ENCODE data around the gene GRB7.
"Not testable (repeated sequence)": the region's sequence is repeated elsewhere in the genome, so short reads cannot be mapped to it uniquely, and the experiment has no call there.

The GRB7 gene

DNA sequence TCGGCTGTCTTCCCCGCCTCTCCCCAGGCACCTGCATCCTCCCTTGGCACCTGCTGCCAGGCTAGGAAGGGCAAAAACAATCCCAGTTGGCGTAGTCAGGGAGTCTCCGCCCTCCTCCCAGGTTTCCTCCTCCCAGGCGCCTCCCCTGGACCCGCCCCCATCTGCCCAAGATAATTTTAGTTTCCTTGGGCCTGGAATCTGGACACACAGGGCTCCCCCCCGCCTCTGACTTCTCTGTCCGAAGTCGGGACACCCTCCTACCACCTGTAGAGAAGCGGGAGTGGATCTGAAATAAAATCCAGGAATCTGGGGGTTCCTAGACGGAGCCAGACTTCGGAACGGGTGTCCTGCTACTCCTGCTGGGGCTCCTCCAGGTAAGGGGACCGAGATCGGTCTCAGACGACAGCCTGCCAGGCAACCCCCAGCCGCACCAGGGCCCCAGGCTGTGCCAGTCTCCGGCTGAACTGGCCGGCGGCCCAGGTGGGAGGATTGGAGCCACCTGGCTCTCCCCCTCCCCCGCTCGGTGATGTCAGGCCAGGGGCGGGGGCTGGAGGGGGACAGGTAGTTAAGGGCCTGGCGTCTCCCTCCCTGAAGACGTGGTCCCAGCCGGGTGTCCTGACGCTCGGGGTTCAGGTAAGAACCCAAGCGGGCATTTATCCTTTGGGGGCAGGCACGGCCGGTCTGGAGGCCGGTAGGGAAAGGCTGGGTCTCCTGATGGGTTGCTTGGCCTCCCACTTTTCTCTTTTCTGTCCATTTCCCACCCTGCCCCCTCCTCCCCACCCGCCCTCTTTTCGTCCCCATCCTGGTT, at the start of gene GRB7:
Gene GRB7 (plus strand): TSS at position 179 of the 808 bp plus-strand sequence. CDS start 4,364 bp downstream, outside the sequence.
- DNase-seq: no peak

GRCh38 chr17:39688475-39688835, 49.3 kb upstream of the GRB7 start:
- DNase-seq: peak; percentile 39

DNA sequence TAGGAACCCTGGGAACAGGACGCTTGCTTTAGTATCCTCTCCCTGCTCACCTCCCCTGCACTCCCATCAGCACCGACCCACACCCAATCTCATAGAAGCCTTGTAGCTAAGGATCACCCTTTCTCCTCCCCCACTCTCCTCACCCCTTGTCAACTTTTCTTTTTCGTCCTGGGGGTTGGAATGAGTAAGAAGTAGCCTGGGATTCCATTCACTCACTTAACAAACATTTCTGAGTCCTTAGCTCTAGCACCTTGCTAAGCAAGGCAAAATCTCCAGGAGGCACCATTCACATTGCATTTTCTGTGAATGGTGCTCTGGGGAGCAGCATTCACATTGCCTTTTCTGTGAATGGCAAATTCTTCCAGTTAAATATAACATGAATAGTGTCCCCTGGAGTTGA, 48.8 kb upstream of the GRB7 start:
- DNase-seq: peak; percentile 10

DNA sequence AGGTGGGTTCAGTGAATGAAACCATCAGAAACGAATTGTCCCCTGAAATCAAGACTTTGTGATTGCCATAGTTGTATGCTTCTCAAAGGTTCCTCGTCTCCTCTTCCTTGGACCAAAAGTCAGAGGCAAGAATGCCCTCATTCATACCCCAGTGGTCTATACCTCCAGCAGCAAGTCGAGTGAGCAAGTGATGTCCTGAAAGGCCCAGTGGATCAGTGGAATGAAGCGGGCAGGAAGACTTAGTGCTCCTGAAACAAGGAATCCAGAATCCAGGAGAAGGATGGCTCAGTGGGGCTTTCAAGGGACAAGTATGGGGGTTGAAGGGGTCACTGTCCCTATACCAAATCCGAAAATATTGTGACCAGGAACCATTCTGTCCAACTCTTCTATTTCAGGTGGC, 43.1 kb upstream of the GRB7 start:
- no peak for DNase-seq

- DNase-seq: no peak
Measured at GRCh38 chr17:39695089-39695474, 42.7 kb upstream of the GRB7 start.

GRCh38 chr17:39696731-39697130, 41.0 kb upstream of the GRB7 start:
- no peak for DNase-seq

DNA sequence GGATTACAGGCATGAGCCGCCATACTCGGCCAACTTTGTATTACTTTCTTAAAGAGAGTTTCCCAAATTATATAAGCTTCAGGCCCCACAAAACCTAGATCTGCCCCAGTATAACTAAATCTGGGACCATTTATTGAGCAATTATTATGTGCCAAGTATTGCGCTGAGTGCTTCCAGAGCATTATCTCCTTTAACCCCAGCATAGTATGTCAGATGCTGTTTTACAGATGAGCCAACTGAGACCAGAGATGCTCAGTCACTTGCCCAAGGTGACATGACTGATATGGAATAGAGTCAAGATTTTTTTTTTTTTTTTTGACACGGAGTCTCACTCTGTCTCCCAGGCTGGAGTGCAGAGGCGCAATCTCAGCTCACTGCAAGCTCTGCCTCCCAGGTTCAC, 39.8 kb upstream of the GRB7 start:
- DNase-seq: peak; percentile 14

GRCh38 chr17:39699157-39699817, 38.5 kb upstream of the GRB7 start:
- not testable (repeated sequence) for DNase-seq

DNA sequence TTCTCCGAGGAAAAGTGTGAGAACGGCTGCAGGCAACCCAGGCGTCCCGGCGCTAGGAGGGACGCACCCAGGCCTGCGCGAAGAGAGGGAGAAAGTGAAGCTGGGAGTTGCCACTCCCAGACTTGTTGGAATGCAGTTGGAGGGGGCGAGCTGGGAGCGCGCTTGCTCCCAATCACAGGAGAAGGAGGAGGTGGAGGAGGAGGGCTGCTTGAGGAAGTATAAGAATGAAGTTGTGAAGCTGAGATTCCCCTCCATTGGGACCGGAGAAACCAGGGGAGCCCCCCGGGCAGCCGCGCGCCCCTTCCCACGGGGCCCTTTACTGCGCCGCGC, 38.0 kb upstream of the GRB7 start, which contains the start of gene ERBB2:
Gene ERBB2 (plus strand): TSS at position 247 of the 330 bp plus-strand sequence. CDS start 175 bp downstream, outside the sequence.
- DNase-seq: no peak

GRCh38 chr17:39700148-39700987, 37.4 kb upstream of the GRB7 start:
- DNase-seq: no peak

- no peak for DNase-seq
Measured at GRCh38 chr17:39701012-39701783, 36.5 kb upstream of the GRB7 start.

- no peak for DNase-seq
Measured at GRCh38 chr17:39701784-39702422, 35.8 kb upstream of the GRB7 start.

DNA sequence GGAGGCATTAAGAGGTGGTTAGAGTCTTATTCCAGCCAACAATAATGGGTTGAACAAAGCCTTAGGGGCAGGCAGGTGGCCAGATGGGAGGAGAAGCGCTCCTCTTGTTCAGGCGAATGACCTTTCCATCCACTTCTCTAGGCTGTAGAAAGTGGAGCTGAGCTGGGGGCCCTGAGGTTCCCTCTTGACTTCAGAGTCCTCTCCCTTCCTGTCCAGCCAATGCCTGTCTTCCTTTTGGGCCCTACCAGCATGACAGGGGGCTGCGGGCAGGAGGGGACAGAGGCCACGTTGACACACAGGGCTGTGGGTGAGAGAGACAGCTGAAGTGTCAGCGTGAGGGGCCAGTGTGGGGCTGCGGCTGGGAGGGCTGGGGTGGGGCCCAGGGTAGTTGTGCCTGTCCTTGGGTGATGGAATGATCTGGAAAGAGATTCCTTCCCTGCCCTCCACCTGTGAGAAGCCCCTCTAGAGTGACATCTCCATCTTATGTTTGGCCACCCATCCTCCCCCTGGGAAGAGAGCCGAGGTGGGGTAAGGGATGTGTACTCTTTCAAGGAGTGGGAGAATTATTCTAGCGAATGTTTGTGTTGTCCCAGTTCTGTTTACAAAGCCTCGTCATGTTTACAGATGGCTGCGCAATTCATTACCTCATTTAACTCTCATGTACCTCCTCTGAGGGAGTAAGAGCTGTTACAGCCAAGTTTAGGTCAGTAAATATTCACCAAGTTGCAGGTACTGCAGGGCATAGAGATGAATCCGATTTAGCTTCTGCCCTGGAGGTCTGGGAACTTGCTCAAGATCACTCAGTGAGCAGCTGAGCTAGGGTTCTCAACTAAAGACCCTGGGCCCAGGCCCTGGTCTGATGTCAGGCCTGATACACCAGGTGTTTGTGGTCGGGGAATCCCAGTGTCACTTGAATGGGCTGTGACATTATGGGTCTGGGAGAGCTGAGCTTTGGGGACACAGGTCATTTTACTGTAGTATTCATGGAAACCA, 34.5 kb upstream of the GRB7 start:
- no peak for DNase-seq

- no peak for DNase-seq
Measured at GRCh38 chr17:39703913-39704312, 33.8 kb upstream of the GRB7 start.

GRCh38 chr17:39704821-39705551, 32.8 kb upstream of the GRB7 start:
- no peak for DNase-seq

GRCh38 chr17:39705786-39706348, 31.9 kb upstream of the GRB7 start:
- no peak for DNase-seq

DNA sequence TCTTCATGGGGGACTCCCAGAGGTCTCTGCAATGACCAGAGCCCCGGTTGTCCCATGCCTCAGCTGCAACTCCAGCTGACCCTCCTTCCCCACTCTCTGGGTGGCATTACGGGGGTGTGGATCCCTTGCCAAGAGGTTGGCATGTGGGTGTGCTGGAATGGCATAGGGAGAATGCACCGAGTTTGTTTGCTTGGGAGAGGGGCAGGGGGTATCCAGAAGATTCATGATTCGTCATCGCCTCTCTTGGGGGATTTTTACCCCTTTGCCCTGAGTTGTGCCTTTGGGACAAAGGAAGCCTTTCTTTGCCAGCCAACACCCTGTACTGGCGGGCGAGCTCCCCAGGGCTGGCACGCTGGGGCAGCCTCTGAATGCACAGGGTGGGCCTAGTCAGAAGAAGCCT, 31.4 kb upstream of the GRB7 start:
- no peak for DNase-seq

GRCh38 chr17:39706921-39707337, 30.8 kb upstream of the GRB7 start:
- no peak for DNase-seq

DNA sequence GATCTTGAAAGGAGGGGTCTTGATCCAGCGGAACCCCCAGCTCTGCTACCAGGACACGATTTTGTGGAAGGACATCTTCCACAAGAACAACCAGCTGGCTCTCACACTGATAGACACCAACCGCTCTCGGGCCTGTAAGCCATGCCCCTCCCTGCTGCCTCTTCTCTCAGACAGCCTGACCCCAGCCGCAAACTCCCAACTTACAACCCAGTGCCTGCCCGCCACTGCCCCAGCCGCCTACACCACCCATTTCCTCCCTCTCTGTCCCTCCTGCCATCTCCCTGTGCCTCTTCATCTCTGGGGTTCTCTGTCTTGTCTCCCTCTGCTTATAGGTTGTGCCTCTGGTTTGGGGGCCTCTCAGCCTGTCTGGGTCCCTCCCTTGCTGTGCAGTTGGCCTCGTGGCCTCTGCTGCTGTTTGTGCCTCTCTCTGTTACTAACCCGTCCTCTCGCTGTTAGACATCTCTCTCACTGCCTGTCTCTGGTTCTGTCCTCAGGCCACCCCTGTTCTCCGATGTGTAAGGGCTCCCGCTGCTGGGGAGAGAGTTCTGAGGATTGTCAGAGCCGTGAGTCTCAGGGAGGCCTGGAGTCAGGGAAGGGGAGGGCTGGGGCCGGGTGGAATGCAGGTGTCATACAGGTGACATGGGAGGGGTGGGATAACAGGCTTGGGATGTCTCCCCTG, 28.3 kb upstream of the GRB7 start:
- no peak for DNase-seq

All from hematopoietic multipotent progenitor cell treated with erythropoietin and hydrocortisone succinate and interleukin-3 and kit ligand, for 6 days (in vitro differentiated cells).